Peyer's patch (tissue), 4 donors: Measurements from ENCODE around the gene LSM10. TPM values are rescaled to one million over a fixed set of nuclear protein-coding genes. Genes with fewer than 3 reads are reported as not detected.

Experiments used
- DNase-seq, 3 donors: peaks; one replicate each; pipeline ENCODE4 v3.0.0-alpha.2; 2017 to 2019
- H3K27ac ChIP-seq, 4 donors: fragments of 200-600 bp; sonication (generic); one replicate each; pipeline ENCODE4 v1.5.1; 2016 to 2019
- H3K27me3 ChIP-seq, 2 donors: fragments of 200-600 bp; sonication (generic); one replicate each; pipeline ENCODE4 v1.5.1; 2019
- H3K36me3 ChIP-seq, 3 donors: fragments of 200-600 bp; sonication (generic); one replicate each; pipeline ENCODE4 v1.5.1; 2016 to 2019
- H3K4me1 ChIP-seq, 4 donors: fragments of 200-600 bp; sonication (generic); one replicate each; pipeline ENCODE4 v1.5.1; 2016 to 2019
- H3K4me3 ChIP-seq, 4 donors: fragments of 200-600 bp; sonication (generic); 1 replicate in 3 of 4; 2 replicates in 1 of 4; pipeline ENCODE4 v1.5.1; 2016 to 2019; ENCODE audit warnings: mild to moderate bottlenecking in 1 of 4
- H3K9me3 ChIP-seq, 4 donors: fragments of 200-600 bp; sonication (generic); one replicate each; pipeline ENCODE4 v1.5.1; 2016 to 2019; ENCODE audit warnings: mild to moderate bottlenecking in 1 of 4
- POLR2A ChIP-seq, 2 donors: fragments of 450-650 bp; IDR thresholded peaks; one replicate each; pipeline ENCODE4 v1.5.1; 2017; ENCODE audit warnings: antibody characterized with exemption in 2 of 2, mild to moderate bottlenecking in 2 of 2, moderate library complexity in 2 of 2
- small RNA-seq, 2 donors: library from RNA; depleted of rRNA; stranded (forward); fragments of <200 nt; gene quantifications; one replicate each; pipeline ENCODE3, GENCODE V24; 2016
- total RNA-seq, 4 donors: library from RNA; depleted of rRNA; stranded (reverse); fragments of >200 nt; gene quantifications; one replicate each; pipeline ENCODE4 v1.1.0, GENCODE V29; 2016
- TF ChIP-seq, protein P1 (sequence below), 6 experiments: fragments of 450-650 bp in 4 of 6; fragments of 200-600 bp in 2 of 6; sonication (generic) in 1 of 6; IDR thresholded peaks; one replicate each; pipeline ENCODE4 v1.5.1; 2017 to 2019; ENCODE audit warnings: antibody characterized with exemption in 6 of 6, mild to moderate bottlenecking in 3 of 6, moderate library complexity in 1 of 6

LSM10 gene
- total RNA-seq, 4 donors from 2014 or later, result 25.5 to 42.9 (median 31.2) TPM

DNA sequence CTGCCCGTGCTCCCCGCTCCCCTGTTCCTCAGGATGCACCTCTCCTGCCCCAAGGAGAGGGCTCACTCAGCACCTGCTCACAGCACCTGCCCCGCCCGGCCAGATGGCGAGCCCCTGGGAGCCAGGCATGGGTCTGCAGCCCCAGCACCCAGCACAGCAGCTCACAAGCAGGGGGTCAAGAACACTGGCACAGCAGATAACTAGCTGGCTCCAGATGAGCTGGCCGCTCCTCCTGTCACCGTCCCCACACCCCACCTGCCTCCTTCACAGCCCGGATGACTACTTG, 53.4 kb downstream of the LSM10 start:
- no peak overlapping the region for H3K27ac ChIP-seq
- no peak for TF ChIP-seq POLR2A (IDR thresholded peaks at IDR 0.05)
- TF ChIP-seq, protein P1, sequence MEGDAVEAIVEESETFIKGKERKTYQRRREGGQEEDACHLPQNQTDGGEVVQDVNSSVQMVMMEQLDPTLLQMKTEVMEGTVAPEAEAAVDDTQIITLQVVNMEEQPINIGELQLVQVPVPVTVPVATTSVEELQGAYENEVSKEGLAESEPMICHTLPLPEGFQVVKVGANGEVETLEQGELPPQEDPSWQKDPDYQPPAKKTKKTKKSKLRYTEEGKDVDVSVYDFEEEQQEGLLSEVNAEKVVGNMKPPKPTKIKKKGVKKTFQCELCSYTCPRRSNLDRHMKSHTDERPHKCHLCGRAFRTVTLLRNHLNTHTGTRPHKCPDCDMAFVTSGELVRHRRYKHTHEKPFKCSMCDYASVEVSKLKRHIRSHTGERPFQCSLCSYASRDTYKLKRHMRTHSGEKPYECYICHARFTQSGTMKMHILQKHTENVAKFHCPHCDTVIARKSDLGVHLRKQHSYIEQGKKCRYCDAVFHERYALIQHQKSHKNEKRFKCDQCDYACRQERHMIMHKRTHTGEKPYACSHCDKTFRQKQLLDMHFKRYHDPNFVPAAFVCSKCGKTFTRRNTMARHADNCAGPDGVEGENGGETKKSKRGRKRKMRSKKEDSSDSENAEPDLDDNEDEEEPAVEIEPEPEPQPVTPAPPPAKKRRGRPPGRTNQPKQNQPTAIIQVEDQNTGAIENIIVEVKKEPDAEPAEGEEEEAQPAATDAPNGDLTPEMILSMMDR (IDR thresholded peaks at IDR 0.05), result no peak

DNA sequence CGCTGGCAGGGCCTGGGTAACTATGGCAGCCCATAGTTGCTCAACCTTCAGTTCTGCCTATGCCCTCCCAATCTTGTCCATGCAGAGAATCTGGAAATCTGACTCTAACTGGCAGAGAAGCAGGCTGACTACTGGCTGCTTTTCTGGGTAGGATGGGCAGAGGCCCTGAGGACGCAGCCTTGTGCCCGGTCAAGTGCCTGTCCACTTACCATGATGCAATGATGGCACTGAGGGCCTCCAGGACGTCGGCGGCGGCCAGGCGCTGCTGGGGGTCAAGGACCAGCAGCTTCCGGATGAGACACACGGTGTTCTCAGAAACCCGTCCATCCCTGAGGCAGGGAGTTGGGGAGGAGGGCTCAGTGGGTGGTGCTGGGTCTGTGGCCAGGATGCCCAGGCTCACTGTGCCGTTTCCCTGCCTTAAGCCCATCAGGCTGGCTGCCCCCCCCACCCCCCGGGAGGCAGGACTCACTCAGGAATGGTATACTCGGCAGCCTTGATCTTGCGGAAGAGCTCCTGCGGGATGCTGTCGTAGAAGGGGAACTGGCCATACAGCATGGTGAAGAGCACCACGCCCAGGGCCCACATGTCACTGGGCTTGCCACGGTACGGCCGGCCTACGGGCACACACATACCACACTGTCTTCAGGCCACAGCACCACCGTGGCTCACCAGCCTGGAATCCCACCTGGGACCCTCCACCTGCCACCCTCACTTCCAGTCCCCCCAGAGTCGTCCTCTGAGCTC, 53.9 kb downstream of the LSM10 start:
- TF ChIP-seq, protein P1 (IDR thresholded peaks at IDR 0.05), result no peak
- no peak for TF ChIP-seq POLR2A (IDR thresholded peaks at IDR 0.05)
- peaks cover 0 to 4% (median 0%) of the 10 kb centered on the region in 4 donors for H3K4me1 ChIP-seq
- peaks cover 0 to 79% (median 0%) of the 10 kb centered on the region in 3 donors for H3K36me3 ChIP-seq
- no peak overlapping the region for H3K4me3 ChIP-seq
- no peaks in the 10 kb centered on the region for H3K27me3 ChIP-seq
- no peak for DNase-seq
- H3K9me3 ChIP-seq, result no peaks in the 10 kb centered on the region
- H3K27ac ChIP-seq, result no peak overlapping the region

More for the DNA sequence above, 53.4 kb downstream of the LSM10 start:
- DNase-seq, result no peak
- Histone ChIP-seq H3K4me1 (peaks cover 0 to 4% (median 1%) of the 10 kb centered on the region in 4 donors), H3K36me3 (peaks cover 0 to 82% (median 0%) of the 10 kb centered on the region in 3 donors), H3K27me3 (no peaks in the 10 kb centered on the region), H3K9me3 (no peaks in the 10 kb centered on the region), H3K4me3 (no peak overlapping the region)

Small RNAs within 50 kb of the gene (small RNA-seq; reads per million reads assigned to genes)
- gene RNU4-27P (0 reads per million in 2 donors), gene SNORA63C (0.19 to 0.29 reads per million in 2 donors)

Other genes starting within 250 kb of the LSM10 start
- 100 to 1,000 TPM in 1 of 4 donors, 10 to 100 TPM in 3; 56.2 to 113 (median 73.7) TPM for gene TRAPPC3, start 248.4 kb downstream of the LSM10 start, total RNA-seq
- 10 to 100 TPM; 38.2 to 62.7 (median 46.4) TPM for gene MAP7D1, start 241.7 kb downstream of the LSM10 start, total RNA-seq
- gene THRAP3, start 173.5 kb downstream of the LSM10 start, total RNA-seq, result 10 to 100 TPM; 49.5 to 99.0 (median 64.4) TPM
- 10 to 100 TPM; 20.6 to 75.9 (median 24.8) TPM for gene SH3D21, start 91.5 kb downstream of the LSM10 start, total RNA-seq
- 10 to 100 TPM in 2 of 4 donors, 1 to 10 TPM in 2; 4.4 to 19.0 (median 11.4) TPM for gene EVA1B, start 74.3 kb downstream of the LSM10 start, total RNA-seq
- gene STK40, start 12.0 kb downstream of the LSM10 start, total RNA-seq, result 10 to 100 TPM; 14.0 to 30.2 (median 21.5) TPM
- gene OSCP1, start 52.5 kb upstream of the LSM10 start, total RNA-seq, result 1 to 10 TPM in 3 of 4 donors, under 1 TPM in 1; 0.67 to 9.9 (median 3.2) TPM
- gene MRPS15, start 66.5 kb upstream of the LSM10 start, total RNA-seq, result 10 to 100 TPM; 44.2 to 74.3 (median 46.7) TPM
- 10 to 100 TPM in 1 of 4 donors, 1 to 10 TPM in 3; 1.6 to 41.3 (median 4.2) TPM for gene CSF3R, start 85.0 kb upstream of the LSM10 start, total RNA-seq